ENCODE results near the gene MSMB.

DNA sequence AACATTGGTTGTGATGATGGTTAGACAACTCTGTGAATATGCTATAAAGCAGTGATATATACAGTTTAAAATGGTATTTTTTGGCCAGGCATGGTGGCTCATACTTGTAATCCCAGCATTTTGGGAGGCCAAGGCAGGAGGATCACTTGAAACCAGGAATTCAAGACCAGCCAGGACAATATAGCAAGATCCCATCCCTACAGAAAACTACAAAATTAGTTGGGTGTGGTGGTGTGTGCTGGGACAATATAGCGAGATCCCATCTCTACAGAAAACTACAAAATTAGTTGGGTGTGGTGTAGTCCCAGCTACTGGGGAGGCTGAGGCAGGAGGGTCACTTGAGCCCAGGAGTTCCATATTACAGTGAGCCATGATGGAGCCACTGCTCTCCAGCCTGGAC is 27.5 kb upstream of the MSMB start:
- TF ChIP-seq, protein P1, sequence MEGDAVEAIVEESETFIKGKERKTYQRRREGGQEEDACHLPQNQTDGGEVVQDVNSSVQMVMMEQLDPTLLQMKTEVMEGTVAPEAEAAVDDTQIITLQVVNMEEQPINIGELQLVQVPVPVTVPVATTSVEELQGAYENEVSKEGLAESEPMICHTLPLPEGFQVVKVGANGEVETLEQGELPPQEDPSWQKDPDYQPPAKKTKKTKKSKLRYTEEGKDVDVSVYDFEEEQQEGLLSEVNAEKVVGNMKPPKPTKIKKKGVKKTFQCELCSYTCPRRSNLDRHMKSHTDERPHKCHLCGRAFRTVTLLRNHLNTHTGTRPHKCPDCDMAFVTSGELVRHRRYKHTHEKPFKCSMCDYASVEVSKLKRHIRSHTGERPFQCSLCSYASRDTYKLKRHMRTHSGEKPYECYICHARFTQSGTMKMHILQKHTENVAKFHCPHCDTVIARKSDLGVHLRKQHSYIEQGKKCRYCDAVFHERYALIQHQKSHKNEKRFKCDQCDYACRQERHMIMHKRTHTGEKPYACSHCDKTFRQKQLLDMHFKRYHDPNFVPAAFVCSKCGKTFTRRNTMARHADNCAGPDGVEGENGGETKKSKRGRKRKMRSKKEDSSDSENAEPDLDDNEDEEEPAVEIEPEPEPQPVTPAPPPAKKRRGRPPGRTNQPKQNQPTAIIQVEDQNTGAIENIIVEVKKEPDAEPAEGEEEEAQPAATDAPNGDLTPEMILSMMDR (IDR thresholded peaks at IDR 0.05), result no peak
- TF ChIP-seq IRF2 (CRISPR knock-in tag; IDR thresholded peaks at IDR 0.05; ENCODE audit: borderline replicate concordance, low read depth), result no peak
- TF ChIP-seq SMAD3 (CRISPR knock-in tag; IDR thresholded peaks at IDR 0.05; ENCODE audit: borderline replicate concordance), result no peak
- TF ChIP-seq CBFB (CRISPR knock-in tag; IDR thresholded peaks at IDR 0.05; ENCODE audit: low read depth), result no peak
- TF ChIP-seq, protein P2, sequence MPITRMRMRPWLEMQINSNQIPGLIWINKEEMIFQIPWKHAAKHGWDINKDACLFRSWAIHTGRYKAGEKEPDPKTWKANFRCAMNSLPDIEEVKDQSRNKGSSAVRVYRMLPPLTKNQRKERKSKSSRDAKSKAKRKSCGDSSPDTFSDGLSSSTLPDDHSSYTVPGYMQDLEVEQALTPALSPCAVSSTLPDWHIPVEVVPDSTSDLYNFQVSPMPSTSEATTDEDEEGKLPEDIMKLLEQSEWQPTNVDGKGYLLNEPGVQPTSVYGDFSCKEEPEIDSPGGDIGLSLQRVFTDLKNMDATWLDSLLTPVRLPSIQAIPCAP (CRISPR knock-in tag; IDR thresholded peaks at IDR 0.05), result no peak
- TF ChIP-seq, protein P3, sequence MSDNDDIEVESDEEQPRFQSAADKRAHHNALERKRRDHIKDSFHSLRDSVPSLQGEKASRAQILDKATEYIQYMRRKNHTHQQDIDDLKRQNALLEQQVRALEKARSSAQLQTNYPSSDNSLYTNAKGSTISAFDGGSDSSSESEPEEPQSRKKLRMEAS (CRISPR knock-in tag; IDR thresholded peaks at IDR 0.05), result no peak
- no peak for TF ChIP-seq NR3C1 (CRISPR knock-in tag; conservative IDR thresholded peaks at IDR 0.05; ENCODE audit: low read depth)
- no peak for TF ChIP-seq ZNF416 (CRISPR knock-in tag; IDR thresholded peaks at IDR 0.05)
- TF ChIP-seq, protein P4, sequence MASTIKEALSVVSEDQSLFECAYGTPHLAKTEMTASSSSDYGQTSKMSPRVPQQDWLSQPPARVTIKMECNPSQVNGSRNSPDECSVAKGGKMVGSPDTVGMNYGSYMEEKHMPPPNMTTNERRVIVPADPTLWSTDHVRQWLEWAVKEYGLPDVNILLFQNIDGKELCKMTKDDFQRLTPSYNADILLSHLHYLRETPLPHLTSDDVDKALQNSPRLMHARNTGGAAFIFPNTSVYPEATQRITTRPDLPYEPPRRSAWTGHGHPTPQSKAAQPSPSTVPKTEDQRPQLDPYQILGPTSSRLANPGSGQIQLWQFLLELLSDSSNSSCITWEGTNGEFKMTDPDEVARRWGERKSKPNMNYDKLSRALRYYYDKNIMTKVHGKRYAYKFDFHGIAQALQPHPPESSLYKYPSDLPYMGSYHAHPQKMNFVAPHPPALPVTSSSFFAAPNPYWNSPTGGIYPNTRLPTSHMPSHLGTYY (CRISPR knock-in tag; IDR thresholded peaks at IDR 0.05), result no peak
- TF ChIP-seq, protein P5, sequence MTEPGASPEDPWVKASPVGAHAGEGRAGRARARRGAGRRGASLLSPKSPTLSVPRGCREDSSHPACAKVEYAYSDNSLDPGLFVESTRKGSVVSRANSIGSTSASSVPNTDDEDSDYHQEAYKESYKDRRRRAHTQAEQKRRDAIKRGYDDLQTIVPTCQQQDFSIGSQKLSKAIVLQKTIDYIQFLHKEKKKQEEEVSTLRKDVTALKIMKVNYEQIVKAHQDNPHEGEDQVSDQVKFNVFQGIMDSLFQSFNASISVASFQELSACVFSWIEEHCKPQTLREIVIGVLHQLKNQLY (CRISPR knock-in tag; IDR thresholded peaks at IDR 0.05), result no peak
- no peak for TF ChIP-seq NR2C2 (CRISPR knock-in tag; IDR thresholded peaks at IDR 0.05)
- TF ChIP-seq, protein P6, sequence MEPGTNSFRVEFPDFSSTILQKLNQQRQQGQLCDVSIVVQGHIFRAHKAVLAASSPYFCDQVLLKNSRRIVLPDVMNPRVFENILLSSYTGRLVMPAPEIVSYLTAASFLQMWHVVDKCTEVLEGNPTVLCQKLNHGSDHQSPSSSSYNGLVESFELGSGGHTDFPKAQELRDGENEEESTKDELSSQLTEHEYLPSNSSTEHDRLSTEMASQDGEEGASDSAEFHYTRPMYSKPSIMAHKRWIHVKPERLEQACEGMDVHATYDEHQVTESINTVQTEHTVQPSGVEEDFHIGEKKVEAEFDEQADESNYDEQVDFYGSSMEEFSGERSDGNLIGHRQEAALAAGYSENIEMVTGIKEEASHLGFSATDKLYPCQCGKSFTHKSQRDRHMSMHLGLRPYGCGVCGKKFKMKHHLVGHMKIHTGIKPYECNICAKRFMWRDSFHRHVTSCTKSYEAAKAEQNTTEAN (CRISPR knock-in tag; IDR thresholded peaks at IDR 0.05), result no peak
- TF ChIP-seq ETV6 (CRISPR knock-in tag; IDR thresholded peaks at IDR 0.05), result no peak
